NCI-H526 treated with DMSO at 0.1 percent for 48 hours (cell line): ENCODE measurements around the gene HDAC8.

Source experiments
- DNase-seq: peaks from one replicate; lab custom pipeline; 2025; lab: John Stamatoyannopoulos, UW

HDAC8 gene

GRCh38 chrX:72316408-72317110 lies 256.1 kb downstream of the HDAC8 start:
- no peak for DNase-seq

- DNase-seq, result no peak
These were observed 257.8 kb downstream of the HDAC8 start for GRCh38 chrX:72314881-72315280.

GRCh38 chrX:72313707-72314641 lies 258.7 kb downstream of the HDAC8 start:
- no peak for DNase-seq

GRCh38 chrX:72312311-72312940 lies 260.2 kb downstream of the HDAC8 start:
- DNase-seq, result no peak

- DNase-seq, result no peak
These were observed 263.2 kb downstream of the HDAC8 start for GRCh38 chrX:72309297-72310071.

GRCh38 chrX:72308566-72309296 lies 263.9 kb downstream of the HDAC8 start:
- DNase-seq, result peak; percentile 57

GRCh38 chrX:72308209-72308565 lies 264.5 kb downstream of the HDAC8 start:
- no peak for DNase-seq

- no peak for DNase-seq
These were observed 265.0 kb downstream of the HDAC8 start for GRCh38 chrX:72307646-72308051.

GRCh38 chrX:72306851-72307645 lies 265.6 kb downstream of the HDAC8 start:
- peak; percentile 77 for DNase-seq

- no peak for DNase-seq
These were observed 266.4 kb downstream of the HDAC8 start for GRCh38 chrX:72306085-72306801.

GRCh38 chrX:72305286-72306084 lies 267.2 kb downstream of the HDAC8 start, which contains the start of gene CITED1:
TSS of gene CITED1 (minus strand) at chrX:72305914. CDS start at chrX:72302869, 3,045 bp downstream.
- DNase-seq, result no peak

- no peak for DNase-seq
These were observed 267.8 kb downstream of the HDAC8 start for GRCh38 chrX:72304877-72305276.

- DNase-seq, result no peak
These were observed 270.9 kb downstream of the HDAC8 start for GRCh38 chrX:72301781-72302180.

GRCh38 chrX:72299891-72300630 lies 272.6 kb downstream of the HDAC8 start:
- DNase-seq, result no peak

- no peak for DNase-seq
These were observed 274.5 kb downstream of the HDAC8 start for GRCh38 chrX:72297953-72298730.

GRCh38 chrX:72296991-72297390 lies 275.7 kb downstream of the HDAC8 start:
- no peak for DNase-seq

GRCh38 chrX:72295745-72296144 lies 276.9 kb downstream of the HDAC8 start:
- DNase-seq, result no peak
